Liver (tissue), 9 donors: ENCODE data around the gene YPEL2. TPM values are rescaled to one million over a fixed set of nuclear protein-coding genes. Genes with fewer than 3 reads are reported as not detected.

Experiments used
- DNase-seq: peaks from one replicate; pipeline ENCODE4 v3.0.0-alpha.2; 2017; ENCODE audit warnings: low spot score
- H3K27ac ChIP-seq, 2 donors: one replicate each; pipeline ENCODE4 v1.7.0; 2013; ENCODE audit warnings: inconsistent platforms in 2 of 2, low read length in 2 of 2, control low read depth in 1 of 2, low read depth in 1 of 2, mild to moderate bottlenecking in 1 of 2
- H3K27me3 ChIP-seq, 4 donors: one replicate each; pipeline versions ENCODE4 v1.6.1 to v1.7.0; 2013; ENCODE audit warnings: low read length in 3 of 4, inconsistent platforms in 1 of 4, mild to moderate bottlenecking in 1 of 4, moderate library complexity in 1 of 4; ENCODE audit not compliant: control insufficient read depth in 4 of 4, insufficient read depth in 4 of 4
- H3K36me3 ChIP-seq, 4 donors: one replicate each; pipeline versions ENCODE4 v1.6.1 to v1.7.0; 2013; ENCODE audit warnings: low read length in 3 of 4, mild to moderate bottlenecking in 3 of 4, low read depth in 1 of 4, moderate library complexity in 1 of 4; ENCODE audit not compliant: control insufficient read depth in 4 of 4, insufficient read depth in 3 of 4
- H3K4me1 ChIP-seq, 4 donors: one replicate each; pipeline versions ENCODE4 v1.6.1 to v1.7.0; 2013; ENCODE audit warnings: low read length in 3 of 4, mild to moderate bottlenecking in 3 of 4, moderate library complexity in 1 of 4; ENCODE audit not compliant: control insufficient read depth in 4 of 4, insufficient read depth in 4 of 4
- H3K4me3 ChIP-seq, 3 donors: one replicate each; pipeline versions ENCODE4 v1.6.1 to v1.7.0; 2013; ENCODE audit warnings: low read length in 3 of 3, control low read depth in 1 of 3, low read depth in 1 of 3, mild to moderate bottlenecking in 1 of 3
- H3K9ac ChIP-seq, 2 donors: one replicate each; pipeline ENCODE4 v1.7.0; 2013; ENCODE audit warnings: low read length in 2 of 2, mild to moderate bottlenecking in 2 of 2, moderate library complexity in 2 of 2, control low read depth in 1 of 2, low read depth in 1 of 2
- H3K9me3 ChIP-seq, 4 donors: one replicate each; pipeline versions ENCODE4 v1.6.1 to v1.7.0; 2013; ENCODE audit warnings: low read length in 3 of 4; ENCODE audit not compliant: control insufficient read depth in 4 of 4
- ATF3 ChIP-seq: IDR thresholded peaks from 2 replicates; pipeline ENCODE4 v1.6.1; 2016; ENCODE audit warnings: antibody characterized with exemption
- CTCF ChIP-seq: fragments of 150-350 bp; IDR thresholded peaks from 2 replicates; pipeline ENCODE4 v1.5.1; 2017; ENCODE audit warnings: improper control_type of control experiment, low read depth, low read length; ENCODE audit not compliant: missing input control
- EGR1 ChIP-seq, 2 donors: IDR thresholded peaks; 2 replicates each; pipeline ENCODE4 v1.6.1; 2016 to 2018; ENCODE audit warnings: antibody characterized with exemption in 2 of 2, low read depth in 2 of 2
- FOXA1 ChIP-seq: IDR thresholded peaks from 2 replicates; pipeline ENCODE4 v1.6.1; 2016; ENCODE audit warnings: antibody characterized with exemption
- FOXA2 ChIP-seq: IDR thresholded peaks from 2 replicates; pipeline ENCODE4 v1.6.1; 2016; ENCODE audit warnings: antibody characterized with exemption
- GABPA ChIP-seq, 2 donors: IDR thresholded peaks in 1 of 2; conservative IDR thresholded peaks in 1 of 2; 2 replicates each; pipeline ENCODE4 v1.6.1; 2016; ENCODE audit warnings: antibody characterized with exemption in 2 of 2, mild to moderate bottlenecking in 1 of 2, moderate library complexity in 1 of 2
- HNF4A ChIP-seq, 2 donors: conservative IDR thresholded peaks; 2 replicates each; pipeline ENCODE4 v1.6.1; 2016; ENCODE audit warnings: antibody characterized with exemption in 2 of 2, mild to moderate bottlenecking in 2 of 2
- HNF4G ChIP-seq: IDR thresholded peaks from 2 replicates; pipeline ENCODE4 v1.6.1; 2016; ENCODE audit warnings: antibody characterized with exemption
- JUND ChIP-seq, 2 donors: IDR thresholded peaks; 2 replicates each; pipeline ENCODE4 v1.6.1; 2016; ENCODE audit warnings: antibody characterized with exemption in 2 of 2
- NR2F2 ChIP-seq: IDR thresholded peaks from 2 replicates; pipeline ENCODE4 v1.6.1; 2016; ENCODE audit warnings: antibody characterized with exemption
- RAD21 ChIP-seq, 2 donors: IDR thresholded peaks; 2 replicates each; pipeline ENCODE4 v1.6.1; 2016; ENCODE audit warnings: antibody characterized with exemption in 2 of 2, mild to moderate bottlenecking in 2 of 2
- REST ChIP-seq: IDR thresholded peaks from 2 replicates; pipeline ENCODE4 v1.6.1; 2016; ENCODE audit warnings: antibody characterized with exemption, mild to moderate bottlenecking
- SP1 ChIP-seq: IDR thresholded peaks from 2 replicates; pipeline ENCODE4 v1.6.1; 2018; ENCODE audit warnings: antibody characterized with exemption, mild to moderate bottlenecking
- TAF1 ChIP-seq: conservative IDR thresholded peaks from 2 replicates; pipeline ENCODE4 v1.6.1; 2016; ENCODE audit warnings: antibody characterized with exemption, mild to moderate bottlenecking
- YY1 ChIP-seq: IDR thresholded peaks from 2 replicates; pipeline ENCODE4 v1.6.1; 2016; ENCODE audit warnings: antibody characterized with exemption, mild to moderate bottlenecking
- ZBTB33 ChIP-seq: IDR thresholded peaks from 2 replicates; pipeline ENCODE4 v1.6.1; 2016; ENCODE audit warnings: antibody characterized with exemption
- WGBS: extraction: QIAGEN DNeasy Blood & Tissue Kit; methylation state at CpG from one replicate; pipeline ENCODE4 v1.1.7; 2013; 5-methylcytosine and 5-hydroxymethylcytosine counted together
- polyA plus RNA-seq, 2 donors: library from polyadenylated mRNA; stranded (reverse) in 1 of 2; unstranded in 1 of 2; fragments of 200-250 nt in 1 of 2; fragments of >200 nt in 1 of 2; fragmentation: Nextera tagmentation in 1 of 2; extraction: Ambion mirVana in 1 of 2; gene quantifications; one replicate each; pipeline versions ENCODE4 v1.2.1 to v1.2.3, GENCODE V29; 2013 to 2015
- total RNA-seq, 2 donors: library from RNA; depleted of rRNA; stranded (reverse); fragments of >200 nt; gene quantifications; one replicate each; pipeline ENCODE4 v1.2.3, GENCODE V29; 2014
- donor health status: healthy.
- donor health status: healthy.
- donor health status: healthy.
- donor health status: healthy.
- donor health status: healthy.

YPEL2 gene
- total and polyA plus RNA-seq, 4 donors, result 4.2 to 23.8 (median 11.3) TPM

- Histone ChIP-seq H3K27me3 (no peaks in the 10 kb centered on the region), H3K4me3 (no peak overlapping the region), H3K36me3 (peaks cover 0 to 3% (median 1%) of the 10 kb centered on the region in 4 donors), H3K9ac (no peak overlapping the region), H3K27ac (peak overlapping the region in 1 of 2 donors; percentile 48), H3K9me3 (no peaks in the 10 kb centered on the region), H3K4me1 (peaks cover 3 to 20% (median 8%) of the 10 kb centered on the region in 4 donors)
- no peak for DNase-seq
- 60% methylated on average over 4 of the region's 4 CpGs for whole genome bisulfite sequencing
- TF ChIP-seq HNF4G (no peak), ZBTB33 (no peak), RAD21 (IDR thresholded peaks at IDR 0.05) (no peak), CTCF (no peak), SP1 (no peak), FOXA2 (no peak), YY1 (no peak), EGR1 (IDR thresholded peaks at IDR 0.05; ENCODE audit: low read depth in 2 of 2) (no peak), ATF3 (no peak), GABPA (IDR thresholded peaks at IDR 0.05 in 1 of 2, conservative IDR thresholded peaks at IDR 0.05 in 1 of 2) (no peak), JUND (IDR thresholded peaks at IDR 0.05) (no peak)
These were observed 47.2 kb downstream of the YPEL2 start for GRCh38 chr17:59378675-59379074.

- TF ChIP-seq NR2F2 (no peak), YY1 (no peak), REST (no peak), EGR1 (IDR thresholded peaks at IDR 0.05; ENCODE audit: low read depth in 2 of 2) (no peak), SP1 (no peak), RAD21 (IDR thresholded peaks at IDR 0.05) (no peak), HNF4A (conservative IDR thresholded peaks at IDR 0.05) (no peak), HNF4G (no peak), FOXA1 (no peak), GABPA (IDR thresholded peaks at IDR 0.05 in 1 of 2, conservative IDR thresholded peaks at IDR 0.05 in 1 of 2) (no peak), FOXA2 (no peak), CTCF (no peak), ZBTB33 (no peak), JUND (IDR thresholded peaks at IDR 0.05) (no peak), TAF1 (no peak)
- no peak overlapping the region for H3K4me3 ChIP-seq
- no peak overlapping the region for H3K27ac ChIP-seq
- 91% methylated on average over 3 of the region's 3 CpGs for WGBS
- H3K36me3 ChIP-seq, result peaks cover 0 to 3% (median 1%) of the 10 kb centered on the region in 4 donors
- no peaks in the 10 kb centered on the region for H3K27me3 ChIP-seq
- DNase-seq, result no peak
- H3K9ac ChIP-seq, result no peak overlapping the region
- no peaks in the 10 kb centered on the region for H3K9me3 ChIP-seq
- peaks cover 2 to 11% (median 5%) of the 10 kb centered on the region in 4 donors for H3K4me1 ChIP-seq
These were observed 49.0 kb downstream of the YPEL2 start for GRCh38 chr17:59380474-59380873.
